ENCODE measurements around the gene CACNB3. TPM values are rescaled to one million over a fixed set of nuclear protein-coding genes. Genes with fewer than 3 reads are reported as not detected.

The CACNB3 gene
- 13.2 TPM for total RNA-seq
- long read RNA-seq, partial matches to known transcripts: 11 of 14 reads
- long read RNA-seq, other reads (novel, unspliced or antisense): 2 of 14 reads

- no peak for DNase-seq (ENCODE audit: low spot score)
Observed at GRCh38 chr12:48817873-48818830, at the start of gene CACNB3. TSS of gene CACNB3 (plus strand) at chr12:48818496. CDS start at chr12:48818930, 434 bp downstream.

- no peak for DNase-seq (ENCODE audit: low spot score)
Observed at GRCh38 chr12:48768736-48769135, 49.6 kb upstream of the CACNB3 start.

- DNase-seq (ENCODE audit: low spot score): no peak
Observed at GRCh38 chr12:48770756-48771155, 47.5 kb upstream of the CACNB3 start.

GRCh38 chr12:48771588-48772112, 46.6 kb upstream of the CACNB3 start:
- DNase-seq (ENCODE audit: low spot score): no peak

- DNase-seq (ENCODE audit: low spot score): no peak
Observed at GRCh38 chr12:48773686-48774085, 44.6 kb upstream of the CACNB3 start.

GRCh38 chr12:48774516-48774915, 43.8 kb upstream of the CACNB3 start:
- DNase-seq (ENCODE audit: low spot score): no peak

GRCh38 chr12:48775299-48775698, 43.0 kb upstream of the CACNB3 start:
- DNase-seq (ENCODE audit: low spot score): no peak

GRCh38 chr12:48775991-48776649, 42.2 kb upstream of the CACNB3 start:
- DNase-seq (ENCODE audit: low spot score): no peak

GRCh38 chr12:48776956-48777355, 41.3 kb upstream of the CACNB3 start:
- no peak for DNase-seq (ENCODE audit: low spot score)

GRCh38 chr12:48777501-48778400, 40.5 kb upstream of the CACNB3 start:
- DNase-seq (ENCODE audit: low spot score): no peak

GRCh38 chr12:48779869-48780268, 38.4 kb upstream of the CACNB3 start:
- DNase-seq (ENCODE audit: low spot score): no peak

- no peak for DNase-seq (ENCODE audit: low spot score)
Observed at GRCh38 chr12:48780381-48781025, 37.8 kb upstream of the CACNB3 start.

GRCh38 chr12:48781750-48782456, 36.4 kb upstream of the CACNB3 start:
- DNase-seq (ENCODE audit: low spot score): no peak

GRCh38 chr12:48782457-48783395, 35.6 kb upstream of the CACNB3 start:
- no peak for DNase-seq (ENCODE audit: low spot score)

- DNase-seq (ENCODE audit: low spot score): no peak
Observed at GRCh38 chr12:48783432-48783831, 34.9 kb upstream of the CACNB3 start.

GRCh38 chr12:48786591-48787544, 31.4 kb upstream of the CACNB3 start:
- DNase-seq (ENCODE audit: low spot score): no peak

GRCh38 chr12:48787791-48788523, 30.3 kb upstream of the CACNB3 start:
- no peak for DNase-seq (ENCODE audit: low spot score)

All from mesenteric fat pad (tissue), 1 donor.